Stimulated activated CD8-positive, alpha-beta memory T cell treated with anti-CD3 and anti-CD28 coated beads, Interleukin-12 subunit alpha, Interleukin-12 subunit beta, amount 100 ng/mL, for 24 hours (primary cell): ENCODE data around the gene GPR132.

Experiments used
- DNase-seq: peaks from one replicate; pipeline ENCODE4 v3.0.0-alpha.2; 2020; ENCODE audit errors: extremely low read depth

GPR132 gene

GRCh38 chr14:105061428-105062047, 3.7 kb downstream of the GPR132 start:
- no peak for DNase-seq

- no peak for DNase-seq
These were observed 4.3 kb downstream of the GPR132 start for GRCh38 chr14:105060751-105061427.

GRCh38 chr14:105059925-105060565, 5.2 kb downstream of the GPR132 start:
- DNase-seq, result no peak

DNA sequence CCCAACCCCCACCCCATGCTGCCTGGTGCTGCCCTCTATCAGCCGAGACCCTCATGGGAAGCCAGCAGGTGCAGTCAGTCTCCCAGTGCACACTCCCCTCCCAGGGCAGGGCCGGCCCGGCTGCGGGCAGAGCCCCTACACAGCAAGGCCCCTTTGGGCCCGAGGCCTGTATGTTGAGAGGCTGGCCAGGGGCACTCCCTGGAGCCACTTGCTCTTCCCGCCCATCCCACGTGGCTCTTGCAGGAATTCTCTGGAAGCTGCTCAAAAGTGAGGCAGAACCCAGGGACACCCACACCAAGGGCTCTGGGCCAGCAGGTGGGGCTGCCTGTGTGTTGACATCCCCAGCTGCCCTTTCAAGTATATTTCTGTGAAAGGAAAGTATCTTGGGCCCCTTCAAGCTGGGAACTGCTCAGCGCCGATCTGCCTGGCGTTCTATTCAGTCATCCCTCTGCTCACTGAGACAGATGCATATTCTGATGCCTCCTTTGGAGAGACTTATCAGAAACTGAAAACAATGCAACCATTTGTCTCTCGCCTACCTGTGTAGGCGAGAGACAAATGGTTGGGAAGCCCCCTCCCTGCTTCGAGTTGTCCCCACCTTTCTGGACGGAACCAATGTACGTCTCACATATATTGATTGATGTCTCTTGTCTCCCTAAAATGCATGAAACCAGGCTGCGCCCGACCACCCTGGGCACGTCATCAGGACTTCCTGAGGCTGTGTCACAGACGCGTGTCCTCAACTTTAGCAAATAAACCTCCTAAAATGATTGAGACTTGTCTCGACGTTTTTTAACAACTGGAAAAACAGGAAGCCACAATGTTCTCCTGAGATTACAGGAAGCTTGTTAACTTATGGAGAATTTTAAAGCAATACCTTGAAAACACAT, 6.0 kb downstream of the GPR132 start:
- no peak for DNase-seq

DNA sequence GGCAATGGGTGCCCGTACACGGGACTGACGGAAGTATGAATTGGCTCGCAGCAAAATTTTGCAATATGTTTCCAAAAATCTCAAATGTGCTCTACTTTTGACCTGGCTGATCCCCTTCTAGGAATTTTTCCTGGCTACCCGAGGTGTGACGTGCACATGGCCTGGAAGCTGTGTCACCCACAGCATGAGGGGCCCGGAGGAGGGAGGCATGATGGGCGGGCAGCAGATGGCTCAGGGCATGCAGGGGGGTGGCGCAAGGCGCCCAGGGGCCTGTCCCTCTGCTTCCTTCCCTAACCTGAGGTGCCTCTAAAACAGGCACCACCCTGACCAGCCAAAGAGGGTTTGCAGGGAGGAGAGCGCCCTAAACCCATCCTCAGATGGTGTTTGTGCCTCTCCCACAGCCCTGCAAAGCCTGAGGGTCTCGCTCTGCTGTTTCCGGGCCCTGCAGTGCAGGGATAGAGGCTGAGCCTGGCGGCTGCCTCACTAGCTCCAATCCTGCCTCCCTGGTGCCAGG, 6.7 kb downstream of the GPR132 start:
- DNase-seq, result no peak

- DNase-seq, result no peak
These were observed 8.9 kb downstream of the GPR132 start for GRCh38 chr14:105056303-105056831.

GRCh38 chr14:105055736-105056302, 9.4 kb downstream of the GPR132 start:
- DNase-seq, result no peak

DNA sequence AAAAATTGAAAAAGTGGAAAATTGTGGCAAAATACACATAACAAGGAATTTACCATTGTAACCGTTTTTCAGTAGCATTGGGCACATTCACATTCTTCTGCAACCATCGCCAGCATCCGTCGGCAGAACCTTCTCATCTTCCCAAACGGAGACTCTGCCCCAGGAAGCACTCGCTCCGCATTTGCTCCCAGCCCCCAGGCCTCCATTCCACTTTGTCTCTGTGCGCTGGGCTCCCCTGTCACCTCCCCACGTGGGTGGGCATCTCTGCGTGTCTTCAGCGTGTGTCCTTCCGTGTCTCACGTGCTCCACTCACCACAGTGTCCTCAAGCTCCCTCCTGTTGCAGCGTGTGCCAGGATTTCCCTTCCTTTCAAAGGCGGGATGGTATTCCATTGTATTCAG, 9.9 kb downstream of the GPR132 start:
- DNase-seq, result no peak

- no peak for DNase-seq
These were observed 11.2 kb downstream of the GPR132 start for GRCh38 chr14:105053996-105054395.

DNA sequence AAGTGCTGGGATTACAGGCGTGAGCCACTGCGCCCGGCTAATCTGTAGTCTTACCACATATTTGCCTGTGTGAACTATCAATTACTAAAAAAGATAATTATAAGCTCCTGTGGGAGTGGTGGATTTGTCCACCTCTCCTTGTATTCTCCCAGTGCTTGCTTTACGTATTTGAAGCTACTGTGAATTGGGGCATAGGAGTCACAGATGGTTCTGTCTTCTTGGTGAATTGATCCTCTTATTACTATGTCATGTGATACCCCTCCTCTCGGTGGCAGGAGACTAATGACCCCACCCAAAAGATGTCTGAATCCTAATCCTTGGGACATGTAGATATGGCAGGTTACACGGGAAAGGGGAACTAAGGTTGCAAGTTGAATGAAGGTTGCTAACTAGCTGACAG, 11.8 kb downstream of the GPR132 start:
- no peak for DNase-seq

DNA sequence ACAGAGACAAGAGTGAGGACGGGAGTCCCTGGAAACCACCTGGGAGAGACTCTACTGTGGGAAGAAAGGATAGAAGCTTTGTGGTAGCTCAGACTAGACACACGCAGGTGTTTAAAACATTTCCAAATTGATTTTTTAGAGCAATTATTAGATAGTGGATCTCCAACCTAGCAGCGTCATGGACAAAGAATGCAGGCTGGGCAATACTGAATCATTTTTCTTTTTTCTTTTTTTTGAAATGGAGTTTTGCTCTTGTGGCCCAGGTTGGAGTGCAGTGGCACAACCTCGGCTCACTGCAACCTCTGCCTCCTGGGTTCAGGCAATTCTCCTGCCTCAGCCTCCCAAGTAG, 13.1 kb downstream of the GPR132 start:
- DNase-seq, result no peak

GRCh38 chr14:105051182-105052109, 13.8 kb downstream of the GPR132 start:
- no peak for DNase-seq

- no peak for DNase-seq
These were observed 14.7 kb downstream of the GPR132 start for GRCh38 chr14:105050551-105050897.

GRCh38 chr14:105049753-105050550, 15.3 kb downstream of the GPR132 start:
- DNase-seq, result no peak

- no peak for DNase-seq
These were observed 17.8 kb downstream of the GPR132 start for GRCh38 chr14:105047283-105048016.

- no peak for DNase-seq
These were observed 18.3 kb downstream of the GPR132 start for GRCh38 chr14:105046891-105047282.

GRCh38 chr14:105045710-105046326, 19.4 kb downstream of the GPR132 start:
- peak; percentile 73 for DNase-seq

DNA sequence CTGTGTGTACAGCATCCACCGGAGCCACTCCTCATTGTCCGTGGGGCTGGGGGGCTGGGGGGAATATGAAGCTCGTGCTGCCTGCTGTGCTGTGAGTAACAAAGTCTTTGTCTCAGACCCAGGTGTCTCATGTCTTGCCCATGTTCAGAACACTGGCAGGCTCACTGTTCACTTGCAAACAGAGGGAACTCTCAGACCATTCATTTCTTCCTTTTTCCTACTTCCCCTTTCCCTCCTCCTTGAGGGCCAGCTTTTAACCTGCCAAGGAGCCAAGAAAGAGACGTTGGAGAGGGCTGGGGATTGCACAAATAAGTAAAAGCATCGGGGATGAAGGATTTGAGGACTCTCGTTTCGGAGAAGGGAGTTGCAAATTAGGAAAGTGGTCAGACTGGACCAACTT, 21.6 kb downstream of the GPR132 start:
- no peak for DNase-seq

DNA sequence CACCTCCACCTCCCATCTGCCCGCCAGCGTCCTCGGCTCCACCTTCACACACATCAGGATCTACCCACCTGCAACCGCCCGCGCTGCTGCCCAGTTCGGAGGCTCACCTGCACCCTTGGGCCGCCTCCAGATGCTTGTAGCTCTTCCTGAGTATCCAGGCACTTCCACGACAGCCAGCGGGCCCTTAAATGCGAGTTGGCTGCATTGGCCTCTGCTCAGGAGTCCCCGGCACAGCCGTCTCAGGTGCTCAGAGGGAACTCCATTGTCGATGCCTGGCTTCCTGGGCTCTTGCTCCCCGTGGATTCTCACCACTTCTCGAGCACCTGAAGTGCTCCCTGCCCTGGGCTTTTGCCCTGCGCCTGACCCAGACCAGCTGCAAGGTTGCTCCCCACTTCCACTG, 22.4 kb downstream of the GPR132 start:
- no peak for DNase-seq
